ENCODE data around the gene ASTL. TPM values are rescaled to one million over a fixed set of nuclear protein-coding genes. Genes with fewer than 3 reads are reported as not detected.

The ASTL gene
- total RNA-seq, 2 experiments from 2014 or later: 2.5 to 2.8 TPM

- Mint-ChIP-seq H3K27me3 (no peaks in the 10 kb centered on the region), H3K27ac (no peak overlapping the region), H3K36me3 (ENCODE audit: low read depth) (peaks cover 6% of the 10 kb centered on the region), H3K9me3 (ENCODE audit: low read depth) (peaks cover 8% of the 10 kb centered on the region), H3K4me1 (no peaks in the 10 kb centered on the region), H3K4me3 (no peak overlapping the region)
- ATAC-seq: no peak
- intact Hi-C loops (cut with DNase I, micrococcal nuclease): loop anchor here in 1 of 2 experiments (2.0 kb wide), 1 partner anchor 21 kb away; no protein-coding TSS in a partner anchor
- ChIA-PET CTCF (interaction anchor here (1.0 to 1.5 kb wide), 2 partner anchors 10 to 151 kb away, joined by 3 to 6 read pairs; partner anchors contain the start of gene ADRA2B), POLR2A (no interaction called here)
- DNase-seq: no peak
Observed at GRCh38 chr2:96105994-96106715, 32.1 kb downstream of the ASTL start.

GRCh38 chr2:96105152-96105915 lies 33.0 kb downstream of the ASTL start:
- Mint-ChIP-seq H3K27me3 (no peaks in the 10 kb centered on the region), H3K9me3 (ENCODE audit: low read depth) (peaks cover 8% of the 10 kb centered on the region), H3K36me3 (ENCODE audit: low read depth) (peaks cover 6% of the 10 kb centered on the region), H3K4me1 (no peaks in the 10 kb centered on the region), H3K27ac (no peak overlapping the region), H3K4me3 (no peak overlapping the region)
- CTCF ChIA-PET: interaction anchor here (0.7 to 1.0 kb wide), 2 partner anchors 9 to 151 kb away, joined by 3 read pairs; no protein-coding TSS in a partner anchor
- peak; percentile 1 for DNase-seq
- no peak for ATAC-seq
- POLR2A ChIA-PET: no interaction called here
- intact Hi-C loops (cut with DNase I, micrococcal nuclease): loop anchor here in 1 of 2 experiments (2.0 kb wide), 1 partner anchor 21 kb away; no protein-coding TSS in a partner anchor

- DNase-seq: no peak
- H3K9me3 Mint-ChIP-seq (ENCODE audit: low read depth): peaks cover 8% of the 10 kb centered on the region
- intact Hi-C loops (cut with DNase I, micrococcal nuclease): loop anchor here in 1 of 2 experiments (2.0 kb wide), 1 partner anchor 20 kb away; no protein-coding TSS in a partner anchor
- POLR2A ChIA-PET: no interaction called here
- H3K4me3 Mint-ChIP-seq: no peak overlapping the region
- no peak for ATAC-seq
- no peaks in the 10 kb centered on the region for H3K27me3 Mint-ChIP-seq
- CTCF ChIA-PET: no interaction called here
- H3K4me1 Mint-ChIP-seq: no peaks in the 10 kb centered on the region
- H3K27ac Mint-ChIP-seq: no peak overlapping the region
- peaks cover 6% of the 10 kb centered on the region for H3K36me3 Mint-ChIP-seq (ENCODE audit: low read depth)
Observed at GRCh38 chr2:96104487-96104861, 33.8 kb downstream of the ASTL start.

- POLR2A ChIA-PET: no interaction called here
- intact Hi-C loops (cut with DNase I, micrococcal nuclease): loop anchor here in 1 of 2 experiments (2.0 kb wide), 1 partner anchor 19 kb away; no protein-coding TSS in a partner anchor
- H3K36me3 Mint-ChIP-seq (ENCODE audit: low read depth): peaks cover 6% of the 10 kb centered on the region
- ATAC-seq (no peak), DNase-seq (no peak)
- no peak overlapping the region for H3K27ac Mint-ChIP-seq
- no peak overlapping the region for H3K4me3 Mint-ChIP-seq
- peaks cover 8% of the 10 kb centered on the region for H3K9me3 Mint-ChIP-seq (ENCODE audit: low read depth)
- CTCF ChIA-PET: no interaction called here
- no peaks in the 10 kb centered on the region for H3K4me1 Mint-ChIP-seq
- H3K27me3 Mint-ChIP-seq: no peaks in the 10 kb centered on the region
Observed at GRCh38 chr2:96103761-96104486, 34.4 kb downstream of the ASTL start.

GRCh38 chr2:96103187-96103601 lies 35.1 kb downstream of the ASTL start:
- no peak overlapping the region for H3K27ac Mint-ChIP-seq
- intact Hi-C loops (cut with DNase I, micrococcal nuclease): no loop called here
- ChIA-PET CTCF (no interaction called here), POLR2A (no interaction called here)
- H3K4me3 Mint-ChIP-seq: no peak overlapping the region
- no peaks in the 10 kb centered on the region for H3K27me3 Mint-ChIP-seq
- peaks cover 8% of the 10 kb centered on the region for H3K9me3 Mint-ChIP-seq (ENCODE audit: low read depth)
- no peak for ATAC-seq
- peaks cover 6% of the 10 kb centered on the region for H3K36me3 Mint-ChIP-seq (ENCODE audit: low read depth)
- DNase-seq: no peak
- H3K4me1 Mint-ChIP-seq: no peaks in the 10 kb centered on the region

GRCh38 chr2:96102596-96103186 lies 35.6 kb downstream of the ASTL start:
- no peak for DNase-seq
- H3K4me1 Mint-ChIP-seq: no peaks in the 10 kb centered on the region

GRCh38 chr2:96100893-96101304 lies 37.4 kb downstream of the ASTL start:
- intact Hi-C loops (cut with DNase I, micrococcal nuclease): no loop called here
- ChIA-PET CTCF (no interaction called here), POLR2A (no interaction called here)

More at GRCh38 chr2:96102596-96103186, 35.6 kb downstream of the ASTL start:
- Mint-ChIP-seq H3K4me3 (no peak overlapping the region), H3K9me3 (ENCODE audit: low read depth) (peaks cover 8% of the 10 kb centered on the region), H3K27ac (no peak overlapping the region), H3K27me3 (no peaks in the 10 kb centered on the region), H3K36me3 (ENCODE audit: low read depth) (peaks cover 6% of the 10 kb centered on the region)
- ChIA-PET CTCF (no interaction called here), POLR2A (interaction anchor here (0.9 kb wide), 1 partner anchor 106 kb away, joined by 6 read pairs; the partner anchor contains the start of gene STARD7)
- intact Hi-C loops (cut with DNase I, micrococcal nuclease): no loop called here
- ATAC-seq: no peak

GRCh38 chr2:96099861-96100798 lies 38.2 kb downstream of the ASTL start:
- ChIA-PET CTCF (interaction anchor here (0.6 to 0.7 kb wide), 2 partner anchors 17 to 74 kb away, joined by 4 read pairs; no protein-coding TSS in a partner anchor), POLR2A (no interaction called here)
- H3K27me3 Mint-ChIP-seq: peaks cover 3% of the 10 kb centered on the region
- no peaks in the 10 kb centered on the region for H3K4me1 Mint-ChIP-seq
- H3K9me3 Mint-ChIP-seq (ENCODE audit: low read depth): peaks cover 2% of the 10 kb centered on the region
- H3K27ac Mint-ChIP-seq: no peak overlapping the region
- intact Hi-C loops (cut with DNase I, micrococcal nuclease): no loop called here
- H3K4me3 Mint-ChIP-seq: no peak overlapping the region
- H3K36me3 Mint-ChIP-seq (ENCODE audit: low read depth): peaks cover 1% of the 10 kb centered on the region
- no peak for DNase-seq
- no peak for ATAC-seq

More at GRCh38 chr2:96100893-96101304, 37.4 kb downstream of the ASTL start:
- peaks cover 6% of the 10 kb centered on the region for H3K36me3 Mint-ChIP-seq (ENCODE audit: low read depth)
- H3K4me1 Mint-ChIP-seq: no peaks in the 10 kb centered on the region
- no peak overlapping the region for H3K4me3 Mint-ChIP-seq
- no peaks in the 10 kb centered on the region for H3K27me3 Mint-ChIP-seq
- ATAC-seq (no peak), DNase-seq (no peak)
- H3K9me3 Mint-ChIP-seq (ENCODE audit: low read depth): peaks cover 7% of the 10 kb centered on the region
- H3K27ac Mint-ChIP-seq: no peak overlapping the region

- ChIA-PET POLR2A (no interaction called here), CTCF (interaction anchor here (0.6 kb wide), 3 partner anchors 14 to 130 kb away, joined by 3 to 4 read pairs (median 4); no protein-coding TSS in a partner anchor)
- DNase-seq (no peak), ATAC-seq (no peak)
- Mint-ChIP-seq H3K4me3 (no peak overlapping the region), H3K9me3 (ENCODE audit: low read depth) (no peaks in the 10 kb centered on the region), H3K4me1 (no peaks in the 10 kb centered on the region), H3K27ac (no peak overlapping the region), H3K27me3 (peaks cover 3% of the 10 kb centered on the region), H3K36me3 (ENCODE audit: low read depth) (no peaks in the 10 kb centered on the region)
- intact Hi-C loops (cut with DNase I, micrococcal nuclease): no loop called here
Observed at GRCh38 chr2:96098900-96099590, 39.3 kb downstream of the ASTL start.

Data from activated CD4-positive, alpha-beta T cell treated with anti-CD3 and anti-CD28 coated beads for 36 hours (primary cell).